Measurements from ENCODE around the gene ZNF41. TPM values are rescaled to one million over a fixed set of nuclear protein-coding genes. Genes with fewer than 3 reads are reported as not detected.

Gene ZNF41
- total RNA-seq, 4 donors from 2014 or later, result 10.3 to 21.2 (median 16.1) TPM

GRCh38 chrX:47458528-47458927 is 24.5 kb downstream of the ZNF41 start:
- no peak for DNase-seq
- Histone ChIP-seq H3K4me1 (no peaks in the 10 kb centered on the region), H3K27ac (no peak overlapping the region), H3K27me3 (no peaks in the 10 kb centered on the region), H3K36me3 (peaks cover 0 to 6% (median 0%) of the 10 kb centered on the region in 3 donors), H3K4me3 (no peak overlapping the region), H3K9me3 (no peaks in the 10 kb centered on the region)
- TF ChIP-seq POLR2A (IDR thresholded peaks at IDR 0.05), result no peak
- TF ChIP-seq, protein P1, sequence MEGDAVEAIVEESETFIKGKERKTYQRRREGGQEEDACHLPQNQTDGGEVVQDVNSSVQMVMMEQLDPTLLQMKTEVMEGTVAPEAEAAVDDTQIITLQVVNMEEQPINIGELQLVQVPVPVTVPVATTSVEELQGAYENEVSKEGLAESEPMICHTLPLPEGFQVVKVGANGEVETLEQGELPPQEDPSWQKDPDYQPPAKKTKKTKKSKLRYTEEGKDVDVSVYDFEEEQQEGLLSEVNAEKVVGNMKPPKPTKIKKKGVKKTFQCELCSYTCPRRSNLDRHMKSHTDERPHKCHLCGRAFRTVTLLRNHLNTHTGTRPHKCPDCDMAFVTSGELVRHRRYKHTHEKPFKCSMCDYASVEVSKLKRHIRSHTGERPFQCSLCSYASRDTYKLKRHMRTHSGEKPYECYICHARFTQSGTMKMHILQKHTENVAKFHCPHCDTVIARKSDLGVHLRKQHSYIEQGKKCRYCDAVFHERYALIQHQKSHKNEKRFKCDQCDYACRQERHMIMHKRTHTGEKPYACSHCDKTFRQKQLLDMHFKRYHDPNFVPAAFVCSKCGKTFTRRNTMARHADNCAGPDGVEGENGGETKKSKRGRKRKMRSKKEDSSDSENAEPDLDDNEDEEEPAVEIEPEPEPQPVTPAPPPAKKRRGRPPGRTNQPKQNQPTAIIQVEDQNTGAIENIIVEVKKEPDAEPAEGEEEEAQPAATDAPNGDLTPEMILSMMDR (IDR thresholded peaks at IDR 0.05), result no peak

- Histone ChIP-seq H3K9me3 (no peaks in the 10 kb centered on the region), H3K36me3 (peaks cover 0 to 29% (median 0%) of the 10 kb centered on the region in 3 donors), H3K27ac (no peak overlapping the region), H3K4me3 (no peak overlapping the region), H3K27me3 (no peaks in the 10 kb centered on the region), H3K4me1 (no peaks in the 10 kb centered on the region)
- no peak for TF ChIP-seq POLR2A (IDR thresholded peaks at IDR 0.05)
- TF ChIP-seq, protein P1 (IDR thresholded peaks at IDR 0.05), result no peak
- no peak for DNase-seq
These were observed 26.9 kb downstream of the ZNF41 start for GRCh38 chrX:47456080-47456479.

- Histone ChIP-seq H3K36me3 (peaks cover 0 to 61% (median 4%) of the 10 kb centered on the region in 3 donors), H3K27me3 (no peaks in the 10 kb centered on the region), H3K4me3 (no peak overlapping the region), H3K4me1 (no peaks in the 10 kb centered on the region), H3K27ac (no peak overlapping the region), H3K9me3 (peaks cover 0 to 11% (median 0%) of the 10 kb centered on the region in 4 donors)
- DNase-seq, result no peak
- TF ChIP-seq, protein P1 (IDR thresholded peaks at IDR 0.05), result no peak
- no peak for TF ChIP-seq POLR2A (IDR thresholded peaks at IDR 0.05)
These were observed 30.9 kb downstream of the ZNF41 start for GRCh38 chrX:47452112-47452511.

GRCh38 chrX:47448165-47448806 is 34.7 kb downstream of the ZNF41 start:
- H3K27me3 ChIP-seq, result no peaks in the 10 kb centered on the region
- TF ChIP-seq, protein P1 (IDR thresholded peaks at IDR 0.05), result no peak
- TF ChIP-seq POLR2A (IDR thresholded peaks at IDR 0.05), result no peak
- no peak for DNase-seq
- no peak overlapping the region for H3K27ac ChIP-seq
- H3K9me3 ChIP-seq, result peaks cover 0 to 11% (median 0%) of the 10 kb centered on the region in 4 donors
- H3K36me3 ChIP-seq, result peaks cover 0 to 52% (median 4%) of the 10 kb centered on the region in 3 donors
- no peak overlapping the region for H3K4me3 ChIP-seq
- H3K4me1 ChIP-seq, result no peaks in the 10 kb centered on the region

DNA sequence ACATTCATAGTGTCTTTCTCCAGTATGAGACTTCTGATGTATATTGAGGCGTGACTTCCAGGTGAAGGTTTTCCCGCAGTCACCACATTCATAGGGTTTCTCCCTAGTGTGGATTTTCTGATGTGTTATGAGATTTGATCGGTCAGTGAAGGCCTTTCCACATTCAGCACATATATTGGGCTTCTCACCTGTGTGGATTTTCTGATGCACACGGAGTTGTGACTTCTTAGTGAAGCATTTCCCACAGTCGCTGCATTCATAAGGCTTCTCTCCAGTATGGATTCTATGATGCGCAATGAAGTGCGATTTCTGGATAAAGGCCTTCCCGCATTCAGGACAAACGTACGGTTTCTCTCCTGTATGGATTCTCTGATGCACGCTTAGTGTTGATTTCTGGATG is 35.4 kb downstream of the ZNF41 start:
- Histone ChIP-seq H3K9me3 (peaks cover 0 to 11% (median 0%) of the 10 kb centered on the region in 4 donors), H3K27me3 (no peaks in the 10 kb centered on the region), H3K4me1 (no peaks in the 10 kb centered on the region), H3K36me3 (peaks cover 0 to 46% (median 4%) of the 10 kb centered on the region in 3 donors), H3K4me3 (no peak overlapping the region), H3K27ac (no peak overlapping the region)
- no peak for DNase-seq
- TF ChIP-seq POLR2A (IDR thresholded peaks at IDR 0.05), result no peak
- TF ChIP-seq, protein P1 (IDR thresholded peaks at IDR 0.05), result no peak

Data from Peyer's patch (tissue), 4 donors.